IMR-90 (cell line): ENCODE measurements around the gene ITGB2. TPM values are rescaled to one million over a fixed set of nuclear protein-coding genes. Genes with fewer than 3 reads are reported as not detected.

ENCODE experiments used
- ATAC-seq: fragments of 200-7000 bp; cut with Tn5 transposase; 2 replicates; pipeline ENCODE4 v1.9.1; 2020; ENCODE audit warnings: low read depth, mild to moderate bottlenecking, moderate library complexity
- BruUV-seq: library from RNA; stranded (reverse); fragments of 400-500 nt; replicated peaks from 2 replicates; lab custom pipeline; 2021; lab: Mats Ljungman, UMichigan
- CTCF ChIA-PET: fragments of 300-600 bp; formaldehyde crosslinking; extraction: SDS; loops from one replicate; lab custom pipeline; 2021; ENCODE audit warnings: antibody characterized with exemption; lab: Yijun Ruan, JAX
- POLR2A ChIA-PET: fragments of 300-600 bp; sonication (Branson Sonifier 250); formaldehyde crosslinking; loops from one replicate; lab custom pipeline; 2022; ENCODE audit warnings: antibody characterized with exemption; ENCODE audit not compliant: unreplicated experiment; lab: Charles Lee
- DNase-seq: peaks from one replicate; pipeline ENCODE4 v3.0.0; 2013
- H2AFZ ChIP-seq: replicated peaks from 2 replicates; pipeline ENCODE3; 2013; ENCODE audit warnings: low read length, mild to moderate bottlenecking; ENCODE audit not compliant: poor library complexity
- H2AK5ac ChIP-seq: 2 replicates; pipeline ENCODE4 v1.6.1; 2013; ENCODE audit warnings: low read depth, low read length, inconsistent platforms
- H2AK9ac ChIP-seq: replicated peaks from 2 replicates; pipeline ENCODE3; 2013; ENCODE audit warnings: mild to moderate bottlenecking, low read depth, low read length, moderate library complexity; ENCODE audit not compliant: poor library complexity
- H2BK120ac ChIP-seq: 2 replicates; pipeline ENCODE4 v1.6.1; 2013; ENCODE audit warnings: low read depth, low read length, inconsistent platforms
- H2BK15ac ChIP-seq: 3 replicates; pipeline ENCODE4 v1.6.1; 2013; ENCODE audit warnings: low read depth, low read length, inconsistent platforms
- H2BK20ac ChIP-seq: 2 replicates; pipeline ENCODE4 v1.6.1; 2013; ENCODE audit warnings: low read depth, mild to moderate bottlenecking, inconsistent platforms, low read length, moderate library complexity
- H2BK5ac ChIP-seq: 2 replicates; pipeline ENCODE4 v1.6.1; 2013; ENCODE audit warnings: mild to moderate bottlenecking, low read depth, low read length, inconsistent platforms; ENCODE audit not compliant: poor library complexity, severe bottlenecking
- H3K14ac ChIP-seq: replicated peaks from 2 replicates; pipeline ENCODE4 v1.6.1; 2013; ENCODE audit warnings: low read depth, low read length, inconsistent platforms
- H3K18ac ChIP-seq: 2 replicates; pipeline ENCODE4 v1.6.1; 2013; ENCODE audit warnings: low read depth, low read length, control low read depth
- H3K23ac ChIP-seq: 2 replicates; pipeline ENCODE4 v1.6.1; 2013; ENCODE audit warnings: low read depth, low read length, inconsistent platforms
- H3K27ac ChIP-seq: 2 replicates; pipeline ENCODE4 v1.5.1; 2013; ENCODE audit warnings: mild to moderate bottlenecking, control low read depth, low read length; ENCODE audit not compliant: insufficient read depth
- H3K27me3 ChIP-seq: 2 replicates; pipeline ENCODE4 v1.6.1; 2013; ENCODE audit warnings: low read length; ENCODE audit not compliant: control insufficient read depth, insufficient read depth
- H3K36me3 ChIP-seq: 2 replicates; pipeline ENCODE4 v1.6.1; 2013; ENCODE audit warnings: low read length, mixed read lengths; ENCODE audit not compliant: control insufficient read depth, insufficient read depth
- H3K4ac ChIP-seq: 2 replicates; pipeline ENCODE4 v1.6.1; 2013; ENCODE audit warnings: low read depth, low read length, inconsistent platforms
- H3K4me1 ChIP-seq: 2 replicates; pipeline ENCODE4 v1.6.1; 2013; ENCODE audit warnings: low read length, mixed read lengths; ENCODE audit not compliant: control insufficient read depth, insufficient read depth
- H3K4me2 ChIP-seq: 2 replicates; pipeline ENCODE4 v1.6.1; 2013; ENCODE audit warnings: low read depth, mild to moderate bottlenecking, control low read depth, low read length, moderate library complexity
- H3K4me3 ChIP-seq: 2 replicates; pipeline ENCODE4 v1.5.1; 2013; ENCODE audit warnings: low read depth, mild to moderate bottlenecking, control low read depth, low read length, moderate library complexity; ENCODE audit not compliant: insufficient read depth
- H3K56ac ChIP-seq: 2 replicates; pipeline ENCODE4 v1.6.1; 2013; ENCODE audit warnings: low read length, inconsistent platforms; ENCODE audit not compliant: insufficient read depth; ENCODE audit errors: extremely low read depth
- H3K79me1 ChIP-seq, 2 experiments: 2 replicates each; pipeline ENCODE4 v1.6.1; 2013; ENCODE audit warnings: low read length in 2 of 2, inconsistent platforms in 1 of 2, low read depth in 1 of 2
- H3K9ac ChIP-seq: 2 replicates; pipeline ENCODE4 v1.6.1; 2013; ENCODE audit warnings: low read depth, low read length, control low read depth
- H3K9me1 ChIP-seq: 2 replicates; pipeline ENCODE4 v1.6.1; 2013; ENCODE audit warnings: low read length, inconsistent platforms; ENCODE audit not compliant: insufficient read depth
- H3K9me3 ChIP-seq: 2 replicates; pipeline ENCODE4 v1.6.1; 2013; ENCODE audit warnings: low read length; ENCODE audit not compliant: control insufficient read depth, insufficient read depth
- H4K20me1 ChIP-seq: 2 replicates; pipeline ENCODE4 v1.6.1; 2013; ENCODE audit warnings: low read length, inconsistent platforms; ENCODE audit not compliant: insufficient read depth
- H4K5ac ChIP-seq: 2 replicates; pipeline ENCODE4 v1.6.1; 2013; ENCODE audit warnings: mild to moderate bottlenecking, low read depth, low read length, control low read depth
- H4K8ac ChIP-seq, 2 experiments: 2 replicates each; pipeline ENCODE4 v1.6.1; 2013; ENCODE audit warnings: low read depth in 2 of 2, low read length in 2 of 2, control low read depth in 1 of 2, inconsistent platforms in 1 of 2
- H4K91ac ChIP-seq: 2 replicates; pipeline ENCODE4 v1.6.1; 2013; ENCODE audit warnings: low read depth, low read length, inconsistent platforms; ENCODE audit not compliant: insufficient read depth
- BHLHE40 ChIP-seq: fragments of 150-350 bp; IDR thresholded peaks from 2 replicates; pipeline ENCODE4 v1.6.1; 2016; ENCODE audit warnings: mild to moderate bottlenecking, low read depth, low read length
- CEBPB ChIP-seq: IDR thresholded peaks from 2 replicates; pipeline ENCODE4 v1.6.1; 2012; ENCODE audit warnings: low read depth, low read length, improper control_type of control experiment
- CHD1 ChIP-seq: IDR thresholded peaks from 2 replicates; pipeline ENCODE4 v1.6.1; 2012; ENCODE audit warnings: low read depth, low read length, improper control_type of control experiment
- CTCF ChIP-seq: conservative IDR thresholded peaks from 2 replicates; pipeline ENCODE4 v1.5.1; 2012; ENCODE audit warnings: mild to moderate bottlenecking, low read depth, low read length, improper control_type of control experiment
- FOS ChIP-seq: fragments of 150-350 bp; IDR thresholded peaks from 2 replicates; pipeline ENCODE4 v1.6.1; 2016; ENCODE audit warnings: low read depth, low read length
- MAFK ChIP-seq: IDR thresholded peaks from 2 replicates; pipeline ENCODE4 v1.6.1; 2012; ENCODE audit warnings: low read depth, low read length, improper control_type of control experiment
- MAZ ChIP-seq: IDR thresholded peaks from 2 replicates; pipeline ENCODE4 v1.6.1; 2012; ENCODE audit warnings: low read depth, mild to moderate bottlenecking, low read length, improper control_type of control experiment, moderate library complexity, borderline replicate concordance
- MXI1 ChIP-seq: IDR thresholded peaks from 2 replicates; pipeline ENCODE4 v1.6.1; 2012; ENCODE audit warnings: low read depth, mild to moderate bottlenecking, low read length, moderate library complexity, borderline replicate concordance
- NFE2L2 ChIP-seq: fragments of 150-350 bp; IDR thresholded peaks from 2 replicates; pipeline ENCODE4 v1.6.1; 2016; ENCODE audit warnings: low read depth, mild to moderate bottlenecking, low read length
- POLR2A ChIP-seq: IDR thresholded peaks from 2 replicates; pipeline ENCODE4 v1.6.1; 2012; ENCODE audit warnings: mild to moderate bottlenecking, low read depth, low read length
- RCOR1 ChIP-seq: IDR thresholded peaks from 2 replicates; pipeline ENCODE4 v1.6.1; 2012; ENCODE audit warnings: mild to moderate bottlenecking, low read length, improper control_type of control experiment; ENCODE audit not compliant: insufficient replicate concordance
- RFX5 ChIP-seq: IDR thresholded peaks from 2 replicates; pipeline ENCODE4 v1.8.0; 2012; ENCODE audit warnings: low read depth, mild to moderate bottlenecking, low read length, moderate library complexity
- SMC3 ChIP-seq: fragments of 150-350 bp; IDR thresholded peaks from 2 replicates; pipeline ENCODE4 v1.6.1; 2016; ENCODE audit warnings: low read depth, mild to moderate bottlenecking, antibody characterized with exemption, low read length, moderate library complexity
- USF2 ChIP-seq: fragments of 150-350 bp; IDR thresholded peaks from 2 replicates; pipeline ENCODE4 v1.6.1; 2017; ENCODE audit warnings: mild to moderate bottlenecking, antibody characterized with exemption, low read length, low read depth
- WGBS, 2 experiments: methylation state at CpG; one replicate each; pipeline versions ENCODE4 v1.1.5 to v1.1.7; 2013; ENCODE audit warnings: missing lambda C conversion rate in 2 of 2; ENCODE audit not compliant: insufficient read length in 1 of 2; ENCODE audit errors: extremely low coverage in 2 of 2; 5-methylcytosine and 5-hydroxymethylcytosine counted together
- dilution Hi-C: fragments of 300-500 bp; cut with HindIII; formaldehyde crosslinking; loops from one replicate; pipeline ENCODE4 v1.14.3; 2018; ENCODE audit warnings: low sequenced_read_pairs; ENCODE audit not compliant: unreplicated experiment
- in situ Hi-C: fragments of 300-500 bp; cut with MboI; formaldehyde crosslinking; loops from 3 replicates; pipeline ENCODE4 v1.14.3; 2019; ENCODE audit warnings: low sequenced_read_pairs, inconsistent platforms, mixed read lengths
- intact Hi-C: fragments of 100-400 bp; cut with micrococcal nuclease; formaldehyde crosslinking; loops from 2 replicates; pipeline ENCODE4 v1.10.0; 2022
- polyA plus RNA-seq, 3 experiments: library from polyadenylated mRNA; depleted of rRNA; stranded (reverse); fragments of >200 nt; gene quantifications; 2 replicates each; pipeline ENCODE4 v1.2.3, GENCODE V29; 2012; ENCODE audit warnings: low replicate concordance in 1 of 3
- total RNA-seq: library from RNA; depleted of rRNA; stranded (reverse); fragments of >200 nt; gene quantifications from 2 replicates; pipeline ENCODE4 v1.2.3, GENCODE V29; 2012

ITGB2 gene
- total and polyA plus RNA-seq, 2 of the 4 experiments (the other 2 are of a cell fraction): 0.14 TPM; not detected in 1

- TF ChIP-seq USF2 (no peak), MAFK (no peak)
Observed at GRCh38 chr21:44869781-44870747, 50.6 kb downstream of the ITGB2 start (continued).

GRCh38 chr21:44868707-44869106, 52.0 kb downstream of the ITGB2 start:
- POLR2A ChIA-PET: no interaction called here
- WGBS, 2 experiments: no CpG with 5 or more reads among the region's 7 CpGs
- dilution Hi-C loops: no loop called here
- TF ChIP-seq RCOR1: no peak
- no peak for TF ChIP-seq CEBPB
- no peak for TF ChIP-seq NFE2L2
- no peak for TF ChIP-seq CTCF
- TF ChIP-seq MAFK: no peak
- TF ChIP-seq CHD1: no peak
- no peak for TF ChIP-seq RFX5
- TF ChIP-seq FOS: no peak
- TF ChIP-seq POLR2A: no peak
- no peak for TF ChIP-seq MAZ
- no peak for TF ChIP-seq SMC3
- no peak for TF ChIP-seq BHLHE40
- TF ChIP-seq MXI1: no peak

More at GRCh38 chr21:44868707-44869106, 52.0 kb downstream of the ITGB2 start:
- H2BK15ac ChIP-seq: peak overlapping the region; percentile 89; the same call in 2 of the 3 replicates
- DNase-seq: no peak
- peak overlapping the region; percentile 44 for H3K27ac ChIP-seq
- H3K79me1 ChIP-seq: peaks cover 10 to 77% of the 10 kb centered on the region in 2 experiments
- H3K4me1 ChIP-seq: peaks cover 41% of the 10 kb centered on the region
- H2BK5ac ChIP-seq: peak overlapping the region; percentile 95
- peak overlapping the region; percentile 11; the same call in 1 of the 2 replicates for H3K18ac ChIP-seq
- peaks cover 93% of the 10 kb centered on the region for H4K20me1 ChIP-seq
- no peak overlapping the region for H3K9ac ChIP-seq
- H2BK20ac ChIP-seq: peak overlapping the region; percentile 73
- in situ Hi-C loops (no loop called here), intact Hi-C loops (no loop called here)
- H2AFZ ChIP-seq: no peak overlapping the region
- peak overlapping the region; percentile 81 for H3K4ac ChIP-seq
- no peaks in the 10 kb centered on the region for H3K9me3 ChIP-seq
- CTCF ChIA-PET: no interaction called here
- H4K8ac ChIP-seq: peak overlapping the region in 1 of 2 experiments; percentile 49; a peak in 2 of 4 replicates
- peak overlapping the region; percentile 76 for H2BK120ac ChIP-seq
- peak overlapping the region; percentile 74 for H2AK5ac ChIP-seq
- no peak overlapping the region for H3K56ac ChIP-seq
- no TSS peak for BruUV-seq
- peak overlapping the region; percentile 84 for H3K14ac ChIP-seq
- peaks cover 22% of the 10 kb centered on the region for H3K36me3 ChIP-seq
- no peaks in the 10 kb centered on the region for H3K27me3 ChIP-seq
- no peak overlapping the region for H3K4me2 ChIP-seq
- H4K91ac ChIP-seq: peak overlapping the region; percentile 70
- no peak overlapping the region for H4K5ac ChIP-seq
- H3K9me1 ChIP-seq: peaks cover 51% of the 10 kb centered on the region
- no peak for ATAC-seq
- peak overlapping the region; percentile 17 for H2AK9ac ChIP-seq
- peak overlapping the region; percentile 73; the same call in 1 of the 2 replicates for H3K23ac ChIP-seq
- H3K4me3 ChIP-seq: no peak overlapping the region
